HTR-8/SVneo (cell line): ENCODE data around the gene MAP3K12.

ENCODE experiments used
- DNase-seq: peaks from one replicate; pipeline ENCODE4 v3.0.0; 2011; ENCODE audit warnings: low spot score, mixed read lengths; ENCODE audit not compliant: insufficient read length
- FAIRE-seq: peaks from 2 replicates; lab custom pipeline; 2011; peaks lifted over from hg19 to GRCh38; lab: Jason Lieb, UNC

MAP3K12 gene

DNA sequence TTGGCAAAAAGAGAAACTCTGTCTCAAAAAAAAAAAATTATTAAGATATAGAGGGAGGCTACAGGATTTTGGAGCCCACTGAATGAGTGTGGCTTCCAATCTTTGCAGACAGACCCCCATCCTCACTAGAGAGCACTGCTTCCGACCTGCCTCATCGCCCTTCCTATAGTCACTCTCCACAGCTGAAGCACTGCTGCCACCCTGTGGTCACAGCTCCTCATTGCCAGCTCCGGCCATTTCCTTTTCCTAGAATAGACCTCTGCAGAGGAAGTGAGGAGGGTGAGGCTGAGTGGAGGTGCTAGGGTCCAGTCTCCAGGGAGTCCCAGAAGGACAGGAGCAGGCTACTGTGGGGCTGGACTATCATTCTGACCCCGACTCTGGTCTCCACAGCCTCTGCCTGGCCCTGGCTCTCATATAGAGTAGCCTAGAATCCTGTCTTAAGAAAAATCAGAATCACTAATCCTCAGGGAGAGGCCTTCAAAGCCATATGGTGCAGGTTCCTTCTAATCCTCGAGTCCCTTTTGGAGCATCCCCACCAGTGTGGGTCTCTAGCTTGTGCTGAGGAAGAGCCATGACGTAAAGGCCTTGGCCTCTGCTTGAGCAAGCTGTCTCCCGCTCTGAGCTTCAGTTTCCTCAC is 9.4 kb upstream of the MAP3K12 start:
- FAIRE-seq, result peak; percentile 74

DNA sequence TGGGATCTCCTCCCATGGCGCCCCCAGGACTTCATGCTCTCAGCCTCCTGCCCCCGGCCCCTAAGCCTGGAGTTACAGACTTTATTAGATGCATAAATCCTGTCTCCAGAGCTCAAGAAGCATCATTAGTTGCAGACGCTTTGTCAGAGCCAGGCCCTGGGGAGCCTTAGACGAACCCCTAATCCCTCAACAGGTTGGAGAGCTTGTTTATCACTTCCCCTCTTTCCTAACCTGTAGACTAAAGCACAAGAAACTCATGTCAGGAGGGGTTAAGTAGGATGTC is 8.3 kb upstream of the MAP3K12 start:
- DNase-seq, result no peak
- no peak for FAIRE-seq

More for the DNA sequence above, 9.4 kb upstream of the MAP3K12 start:
- DNase-seq, result peak; percentile 79

DNA sequence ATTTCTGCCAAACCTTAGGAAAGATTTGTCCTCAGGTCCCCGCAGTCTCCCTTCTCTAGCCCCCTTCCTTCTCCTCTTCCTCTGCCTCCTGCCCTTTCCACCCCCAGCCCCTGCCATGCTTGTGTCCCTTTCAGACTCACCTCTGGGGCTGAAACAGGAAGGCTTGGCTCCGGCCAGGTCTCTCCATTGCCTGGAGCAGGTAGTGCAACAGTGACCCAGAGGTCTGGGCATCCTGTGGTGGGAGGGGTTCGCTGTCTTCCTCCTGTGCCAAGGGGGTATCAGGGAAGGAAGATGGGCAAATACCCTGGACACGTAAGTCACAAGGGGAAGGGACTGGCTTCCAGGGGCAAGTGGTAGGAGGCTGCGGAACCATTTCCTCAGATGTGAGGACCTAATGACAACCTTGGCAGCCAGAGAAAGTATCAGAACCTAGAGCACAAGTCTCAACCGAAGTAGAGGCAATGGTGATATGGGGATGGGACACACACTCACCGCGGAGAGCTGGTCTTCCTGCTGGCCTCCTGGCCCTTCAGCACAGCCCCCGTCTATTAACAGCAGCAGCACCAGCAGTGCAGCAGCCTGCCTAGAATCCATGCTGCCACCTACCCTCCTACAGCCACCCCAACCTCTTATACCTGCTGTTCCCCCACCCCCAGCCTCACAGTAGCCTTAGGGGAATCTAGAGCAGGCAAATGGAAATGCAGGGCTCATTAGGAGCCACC is 7.8 kb upstream of the MAP3K12 start, which contains the start of gene NPFF:
Gene NPFF, minus strand, starts transcription at position 604 of the 722 bp plus-strand sequence. Its CDS starts 10 bp downstream, at position 594.
- no peak for FAIRE-seq
- no peak for DNase-seq

DNA sequence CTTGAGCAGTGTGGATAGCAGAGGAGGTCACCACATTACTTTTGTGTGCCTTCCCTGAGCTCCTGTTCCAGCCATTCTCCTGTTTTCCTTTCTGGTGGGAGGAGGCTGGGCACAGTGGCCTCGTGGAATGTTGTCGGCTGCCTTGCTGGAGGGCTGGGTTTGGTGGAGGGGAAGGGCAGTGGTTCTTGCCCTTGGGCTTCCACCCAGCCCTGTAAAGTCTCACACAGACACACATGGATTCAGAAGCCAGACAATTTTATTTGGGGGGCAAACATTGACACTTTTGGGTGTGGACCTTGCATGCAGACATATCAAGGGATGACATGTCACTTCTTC is 7.2 kb upstream of the MAP3K12 start:
- DNase-seq (no peak), FAIRE-seq (no peak)

DNA sequence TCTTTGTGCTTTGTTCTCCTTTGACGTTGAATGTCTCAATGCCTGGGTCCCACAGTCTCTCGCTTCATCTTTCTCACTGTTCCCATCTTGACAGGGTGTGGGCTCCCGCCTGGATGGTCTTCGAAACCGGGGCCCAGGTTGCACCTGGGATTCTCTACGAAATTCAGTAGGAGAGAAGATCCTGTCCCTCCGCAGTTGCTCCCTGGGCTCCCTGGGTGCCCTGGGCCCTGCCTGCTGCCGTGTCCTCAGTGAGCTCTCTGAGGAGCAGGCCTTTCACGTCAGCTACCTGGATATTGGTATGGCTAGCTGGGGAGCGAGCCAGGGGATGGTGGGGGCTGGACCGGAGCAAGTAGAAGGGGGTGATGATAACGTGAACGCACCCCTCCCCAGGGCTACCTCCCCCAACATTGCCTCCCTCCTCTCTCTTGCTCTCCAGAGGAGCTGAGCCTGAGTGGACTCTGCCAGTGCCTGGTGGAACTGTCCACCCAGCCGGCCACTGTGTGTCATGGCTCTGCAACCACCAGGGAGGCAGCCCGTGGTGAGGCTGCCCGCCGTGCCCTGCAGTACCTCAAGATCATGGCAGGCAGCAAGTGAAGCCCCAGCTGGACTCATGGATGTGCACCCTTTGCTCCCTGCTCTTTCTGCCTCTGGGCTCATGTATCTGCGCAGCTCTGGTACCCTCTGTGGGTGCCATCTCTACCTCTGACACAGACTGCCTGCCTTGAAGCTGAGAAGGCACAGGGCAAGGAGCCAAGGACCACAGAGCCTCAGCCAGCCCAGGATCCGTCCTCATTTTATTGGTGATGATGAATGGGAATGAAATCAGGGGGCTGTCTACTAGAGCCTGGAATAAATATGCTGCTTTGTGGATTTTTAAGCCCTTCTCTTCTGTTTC is 6.5 kb upstream of the MAP3K12 start:
- no peak for DNase-seq
- no peak for FAIRE-seq

DNA sequence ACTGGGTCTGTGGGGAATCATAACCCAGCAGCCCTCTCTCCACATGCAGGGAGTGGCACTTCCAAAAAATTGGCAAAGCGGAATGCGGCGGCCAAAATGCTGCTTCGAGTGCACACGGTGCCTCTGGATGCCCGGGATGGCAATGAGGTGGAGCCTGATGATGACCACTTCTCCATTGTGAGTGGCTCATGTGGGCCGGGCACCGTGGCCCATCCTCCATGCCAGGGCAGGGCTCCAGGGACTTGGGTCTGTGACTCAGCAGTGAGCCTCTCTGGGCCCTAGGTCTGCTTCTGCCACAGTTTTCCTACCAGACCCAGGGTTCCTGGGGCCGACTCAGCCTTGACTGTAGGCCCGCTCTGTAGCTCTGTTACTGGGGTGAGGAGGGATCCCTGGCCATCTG is 5.8 kb upstream of the MAP3K12 start:
- DNase-seq (no peak), FAIRE-seq (no peak)

DNA sequence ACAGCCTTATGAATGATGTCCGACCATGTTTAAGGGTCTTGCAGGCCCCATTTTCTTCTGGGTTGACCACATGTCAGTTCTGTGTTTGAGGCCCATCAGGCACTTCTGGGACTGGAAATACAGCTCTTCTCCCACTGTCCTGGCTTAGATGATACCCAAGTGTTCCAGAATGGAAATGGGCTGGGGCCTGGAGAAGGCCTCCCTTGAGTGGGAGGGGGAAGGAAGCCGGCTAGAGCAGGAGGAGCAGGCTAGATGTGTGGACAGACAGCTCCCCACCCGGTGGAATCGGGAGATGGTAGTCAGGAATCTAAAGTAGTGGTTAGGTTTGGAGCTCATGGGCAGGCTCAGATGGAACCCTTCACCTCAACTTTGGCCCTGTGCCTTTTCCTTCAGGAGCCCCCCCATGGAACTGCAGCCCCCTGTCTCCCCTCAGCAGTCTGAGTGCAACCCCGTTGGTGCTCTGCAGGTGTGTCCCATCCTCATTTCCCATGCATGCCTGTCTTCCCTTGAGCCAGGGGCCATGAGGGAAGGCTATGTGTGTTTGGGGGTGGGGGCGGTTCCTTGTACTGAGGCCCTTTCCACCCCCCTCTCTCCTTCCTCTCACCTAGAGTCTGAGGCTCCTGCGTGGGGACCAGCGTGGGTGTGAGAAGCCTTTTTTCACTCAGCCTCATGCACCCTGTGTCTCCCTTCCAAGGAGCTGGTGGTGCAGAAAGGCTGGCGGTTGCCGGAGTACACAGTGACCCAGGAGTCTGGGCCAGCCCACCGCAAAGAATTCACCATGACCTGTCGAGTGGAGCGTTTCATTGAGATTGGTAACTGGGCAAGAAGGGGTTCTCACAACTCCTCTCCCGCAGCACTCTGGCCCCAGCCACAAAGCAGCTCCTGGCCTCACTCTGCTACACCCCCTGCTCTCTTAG is 5.0 kb upstream of the MAP3K12 start:
- FAIRE-seq (no peak), DNase-seq (no peak)

DNA sequence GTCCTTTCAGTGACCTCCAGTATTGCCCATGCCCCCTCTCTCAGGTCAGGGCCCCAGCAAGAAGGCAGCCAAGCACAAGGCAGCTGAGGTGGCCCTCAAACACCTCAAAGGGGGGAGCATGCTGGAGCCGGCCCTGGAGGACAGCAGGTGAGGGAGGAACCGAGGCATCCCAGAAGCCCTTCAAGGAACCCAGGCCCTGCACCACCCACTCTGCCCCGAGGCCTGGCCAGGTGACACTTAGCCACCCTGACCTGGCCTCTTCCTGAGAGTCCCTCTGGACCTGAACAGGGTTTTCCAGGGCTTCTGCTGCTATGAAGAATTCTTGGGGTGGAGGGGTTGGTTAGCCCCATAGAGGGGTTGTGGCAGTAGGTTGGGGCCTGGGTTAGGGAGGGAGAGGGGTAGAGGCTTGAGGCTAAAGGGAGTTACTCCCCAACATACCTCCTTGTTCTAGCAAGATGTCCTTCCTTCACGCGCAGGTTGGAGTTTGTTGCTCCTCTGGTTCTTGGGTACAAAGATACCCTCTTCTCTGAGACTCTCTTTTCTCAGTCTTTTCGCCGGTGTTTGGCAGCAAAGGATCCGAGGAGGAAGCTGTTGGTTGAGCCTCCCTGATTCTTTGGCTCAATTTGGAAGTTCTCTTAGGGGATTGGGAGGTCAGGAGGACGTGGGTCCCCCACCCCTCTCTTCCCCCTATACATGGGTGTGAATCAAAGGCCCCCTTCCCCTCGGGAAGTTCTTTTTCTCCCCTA is 3.9 kb upstream of the MAP3K12 start:
- no peak for FAIRE-seq
- DNase-seq, result no peak

DNA sequence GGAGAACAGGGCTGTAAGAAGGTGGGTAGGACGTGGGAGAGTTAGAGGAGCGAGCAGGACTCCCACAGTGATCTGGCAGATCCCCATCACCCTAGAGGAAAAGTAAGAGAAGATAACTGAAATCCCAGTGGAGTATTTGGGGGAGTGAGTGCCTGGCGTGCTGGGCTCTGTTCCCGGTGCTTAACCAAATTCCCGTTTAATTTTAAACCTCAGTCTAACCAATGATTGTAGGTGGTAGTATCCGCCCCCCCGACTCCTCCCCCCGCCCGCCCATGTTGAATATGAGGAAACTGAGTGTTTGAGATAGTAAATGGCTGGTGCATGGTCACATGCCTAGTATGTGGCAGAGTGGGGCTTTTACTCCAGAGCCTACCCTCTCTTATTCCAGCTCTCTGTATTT is 3.1 kb upstream of the MAP3K12 start:
- no peak for FAIRE-seq
- no peak for DNase-seq

DNA sequence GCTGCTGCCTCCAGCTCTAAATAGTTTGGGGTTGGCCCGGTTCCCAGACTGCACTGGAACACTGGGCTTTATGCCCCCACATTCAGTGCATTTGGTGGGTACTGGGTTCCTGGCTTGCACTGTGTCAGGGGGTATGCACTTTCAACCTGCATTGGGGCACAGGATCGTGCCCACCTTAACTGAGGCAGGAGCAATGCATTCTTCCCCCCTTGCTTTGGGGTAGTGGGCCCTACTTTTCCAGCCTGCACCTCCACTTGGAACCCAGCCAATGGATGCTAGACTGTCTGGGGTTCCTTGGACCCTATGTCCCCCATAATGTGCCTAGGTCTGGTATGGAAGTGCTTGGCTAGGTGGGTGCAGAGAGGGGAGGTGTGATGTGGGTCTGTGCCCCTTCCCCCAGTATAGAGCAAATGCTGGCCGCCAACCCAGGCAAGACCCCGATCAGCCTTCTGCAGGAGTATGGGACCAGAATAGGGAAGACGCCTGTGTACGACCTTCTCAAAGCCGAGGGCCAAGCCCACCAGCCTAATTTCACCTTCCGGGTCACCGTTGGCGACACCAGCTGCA is 2.4 kb upstream of the MAP3K12 start:
- FAIRE-seq (no peak), DNase-seq (no peak)

DNA sequence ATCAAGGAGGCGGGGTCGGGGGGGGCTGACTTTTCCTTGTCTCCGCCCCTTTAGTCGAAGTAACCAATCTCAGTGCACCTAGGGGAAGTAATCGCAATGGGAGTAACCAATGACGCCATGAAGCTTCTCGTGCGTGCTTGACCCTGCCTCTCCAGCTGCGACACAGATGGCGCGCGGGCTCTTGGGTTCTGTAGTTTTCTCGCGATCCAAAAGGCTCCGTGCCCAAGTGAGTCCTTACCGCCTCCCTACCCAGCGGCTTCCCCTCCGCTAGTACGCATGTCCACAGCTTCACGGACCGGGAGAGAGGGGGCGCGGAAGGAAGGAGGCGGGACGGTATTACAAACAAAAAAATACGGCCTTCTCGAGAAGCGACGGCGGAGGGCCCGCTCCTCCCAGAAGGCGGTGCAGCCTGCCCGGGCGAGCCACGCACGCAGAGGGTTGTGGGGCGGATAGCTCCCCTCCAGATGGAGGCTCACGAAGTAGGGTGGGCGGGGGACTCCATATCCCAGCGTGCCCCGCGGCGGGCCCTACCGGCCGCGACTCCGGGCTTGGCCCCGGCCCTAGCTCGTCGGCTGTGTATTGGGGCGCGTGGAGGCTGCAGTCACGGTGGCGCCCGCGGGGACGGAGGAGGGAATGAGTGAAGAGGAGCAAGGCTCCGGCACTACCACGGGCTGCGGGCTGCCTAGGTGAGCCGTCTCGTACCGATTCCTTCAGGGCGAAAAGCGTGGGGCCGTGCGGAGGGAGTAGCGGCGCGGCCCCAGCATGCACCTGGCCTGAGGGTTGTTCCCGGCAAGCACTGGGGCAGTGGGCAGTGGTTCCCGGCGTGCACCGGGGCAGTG is 1.7 kb upstream of the MAP3K12 start, which contains the start of gene TARBP2:
Gene TARBP2, plus strand, starts transcription at position 508 of the 839 bp plus-strand sequence. Its CDS starts 126 bp downstream, at position 634.
- FAIRE-seq, result peak; percentile 85
- DNase-seq, result peak; percentile 97

DNA sequence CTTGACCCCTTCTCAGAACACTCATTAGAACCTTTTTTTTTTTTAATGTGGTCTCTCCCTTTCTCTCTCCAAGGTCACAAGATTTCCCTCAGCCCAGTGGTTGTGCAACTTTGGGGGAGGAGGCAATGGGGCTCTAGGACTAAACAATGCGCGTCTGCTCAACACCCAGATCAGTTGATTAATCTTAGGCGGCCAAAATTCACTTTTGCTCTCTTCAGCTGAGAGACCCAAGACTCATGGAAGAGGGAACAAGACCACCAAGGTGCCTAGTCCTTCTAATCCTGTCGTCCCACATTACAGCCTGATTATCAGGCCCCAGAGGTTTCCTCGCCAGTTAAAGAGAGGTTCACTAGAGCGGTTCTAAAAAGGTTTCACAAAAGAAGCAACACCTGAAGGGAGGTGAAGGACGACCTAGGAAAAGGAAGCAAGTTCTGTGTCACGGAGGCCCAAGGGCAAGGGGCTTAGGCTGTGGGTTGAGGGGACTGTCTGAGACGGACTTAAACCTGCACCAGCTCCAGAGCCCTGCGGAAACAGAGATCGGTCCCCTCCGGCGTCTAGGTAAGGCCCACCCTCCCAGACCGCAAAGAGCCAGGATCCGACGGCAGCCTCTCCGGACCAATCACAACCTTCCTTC is 1.0 kb upstream of the MAP3K12 start:
- FAIRE-seq (no peak), DNase-seq (no peak)

DNA sequence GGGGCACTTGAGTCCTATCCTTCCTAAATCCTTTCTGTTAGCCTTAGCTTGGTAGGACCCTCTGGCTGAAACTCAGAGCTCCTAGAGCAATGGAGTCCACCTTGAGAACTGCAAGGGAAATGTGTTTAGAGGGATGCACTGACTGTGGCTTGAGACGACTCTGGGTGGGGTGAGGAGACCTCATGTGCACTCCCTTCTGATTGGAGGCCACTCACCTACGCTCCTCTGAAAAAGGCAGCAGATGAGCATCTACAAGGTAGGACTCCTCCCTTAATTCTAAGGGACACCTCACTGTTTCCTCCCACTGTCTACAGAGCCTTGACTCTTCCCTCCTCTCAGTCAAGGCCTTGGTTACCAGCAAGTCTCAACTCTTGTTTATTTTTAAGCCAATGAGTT is 1.0 kb downstream of the MAP3K12 start:
- DNase-seq (no peak), FAIRE-seq (no peak)

DNA sequence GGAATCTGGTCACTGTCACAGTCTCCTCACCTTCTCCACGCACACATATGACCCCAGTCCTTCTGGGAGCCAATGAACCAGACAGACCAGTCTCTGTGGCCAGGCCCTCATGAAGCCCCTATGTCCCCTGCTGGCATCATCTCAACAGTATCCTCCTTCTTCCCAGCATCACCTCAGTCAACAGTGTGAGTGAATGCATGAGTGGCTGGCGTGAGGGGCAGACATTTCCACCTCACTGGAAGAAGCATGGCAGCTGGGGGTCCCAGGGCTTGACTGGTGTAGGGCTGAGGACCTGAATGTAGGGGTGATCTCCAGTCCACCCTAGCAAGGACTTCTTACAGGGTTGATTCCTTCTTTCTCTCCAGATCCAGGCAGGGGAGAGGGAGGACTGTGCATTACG is 1.8 kb downstream of the MAP3K12 start:
- no peak for FAIRE-seq
- DNase-seq, result no peak

DNA sequence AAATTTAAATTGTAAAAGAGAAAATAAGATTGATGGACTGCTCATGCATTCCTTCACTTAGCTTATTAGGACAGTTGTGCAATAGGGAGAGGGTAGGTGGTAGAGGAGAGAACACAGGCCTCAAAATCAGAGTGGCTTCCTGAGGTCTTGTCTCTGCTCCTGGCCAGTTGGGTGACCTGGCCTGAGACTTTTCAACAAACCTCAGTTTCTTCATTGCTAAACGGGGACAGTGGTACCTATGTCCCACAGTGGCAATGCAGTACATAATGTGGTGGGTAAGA is 2.6 kb downstream of the MAP3K12 start:
- no peak for DNase-seq
- FAIRE-seq, result no peak

DNA sequence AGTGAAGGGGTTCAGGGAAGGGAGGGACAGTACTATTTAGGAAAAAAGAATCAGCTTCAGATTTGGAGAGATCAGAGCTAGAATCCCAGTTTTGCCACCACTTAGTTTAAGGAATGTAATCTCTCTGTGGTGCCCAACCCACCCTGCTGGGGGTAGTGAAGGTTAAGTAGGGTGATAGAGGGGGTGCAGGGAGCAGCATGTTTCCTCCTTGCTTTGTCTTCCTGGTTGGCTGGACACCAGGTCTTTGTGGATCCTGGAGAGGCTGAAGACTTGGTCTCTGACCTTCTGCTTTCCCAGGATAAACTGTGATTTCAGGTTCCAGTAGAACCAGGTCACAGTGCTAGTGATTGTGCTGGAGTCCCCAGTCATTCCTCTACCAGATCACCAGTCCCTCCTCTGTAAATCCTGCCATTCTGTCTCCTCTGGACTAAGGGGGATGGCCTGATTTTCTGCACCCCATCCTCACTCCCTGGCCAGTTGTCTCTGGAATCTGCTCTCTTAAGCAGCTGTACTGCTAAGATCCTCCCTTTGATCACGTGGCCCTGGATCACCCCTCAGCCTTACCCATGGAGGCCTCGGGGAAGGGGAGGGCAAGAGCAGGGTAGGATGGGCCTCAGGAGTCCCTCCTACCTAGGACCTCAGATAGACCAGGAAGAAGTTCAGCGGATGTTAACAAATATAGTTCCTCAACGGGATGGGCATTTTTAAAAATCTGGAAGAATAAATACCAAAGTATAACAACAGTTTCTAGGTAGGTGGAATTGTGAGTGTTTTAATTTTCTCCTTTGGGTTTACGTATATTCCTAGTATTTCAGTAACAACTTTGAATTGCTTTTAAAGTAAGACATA is 3.1 kb downstream of the MAP3K12 start:
- DNase-seq, result no peak
- FAIRE-seq, result no peak
